ENCODE data around the gene ZNF682. TPM values are rescaled to one million over a fixed set of nuclear protein-coding genes. Genes with fewer than 3 reads are reported as not detected.

ZNF682 gene
- total and polyA plus RNA-seq, 2 of the 4 experiments (the other 2 are of a cell fraction) = 1.7 to 4.8 TPM

GRCh38 chr19:19997656-19998268 lies 41.5 kb downstream of the ZNF682 start:
- Histone ChIP-seq H3K9me1 (ENCODE audit: insufficient read depth, low read length) (no peaks in the 10 kb centered on the region), H4K91ac (ENCODE audit: insufficient read depth, low read depth, low read length) (no peak overlapping the region), H3K4ac (ENCODE audit: low read depth, low read length) (no peak overlapping the region), H2AFZ (replicated peaks; ENCODE audit: low read length, poor library complexity) (no peak overlapping the region), H3K79me1 (ENCODE audit: low read depth in 1 of 2, low read length in 2 of 2) (no peaks in the 10 kb centered on the region), H3K27ac (ENCODE audit: insufficient read depth, low read length) (no peak overlapping the region), H4K5ac (ENCODE audit: low read depth, low read length) (no peak overlapping the region), H3K18ac (ENCODE audit: low read depth, low read length) (no peak overlapping the region), H3K27me3 (ENCODE audit: control insufficient read depth, insufficient read depth, low read length) (no peaks in the 10 kb centered on the region), H2BK5ac (ENCODE audit: low read depth, low read length, poor library complexity, severe bottlenecking) (no peak overlapping the region), H3K4me2 (ENCODE audit: low read depth, low read length) (no peak overlapping the region), H2AK5ac (ENCODE audit: low read depth, low read length) (no peak overlapping the region), H3K56ac (ENCODE audit: extremely low read depth, insufficient read depth, low read length) (no peak overlapping the region), H3K9me3 (ENCODE audit: control insufficient read depth, insufficient read depth, low read length) (peaks cover 18% of the 10 kb centered on the region), H3K4me1 (ENCODE audit: control insufficient read depth, insufficient read depth, low read length) (no peaks in the 10 kb centered on the region), H2BK120ac (ENCODE audit: low read depth, low read length) (no peak overlapping the region), H4K20me1 (ENCODE audit: insufficient read depth, low read length) (no peaks in the 10 kb centered on the region), H2BK15ac (ENCODE audit: low read depth, low read length) (no peak overlapping the region), H3K14ac (replicated peaks; ENCODE audit: low read depth, low read length) (no peak overlapping the region), H3K4me3 (ENCODE audit: insufficient read depth, low read depth, low read length) (no peak overlapping the region), H3K36me3 (ENCODE audit: control insufficient read depth, insufficient read depth, low read length) (no peaks in the 10 kb centered on the region), H2BK20ac (ENCODE audit: low read depth, low read length) (no peak overlapping the region), H2AK9ac (replicated peaks; ENCODE audit: low read depth, low read length, poor library complexity) (no peak overlapping the region), H3K23ac (ENCODE audit: low read depth, low read length) (no peak overlapping the region), H4K8ac (ENCODE audit: low read depth in 2 of 2, low read length in 2 of 2) (no peak overlapping the region), H3K9ac (ENCODE audit: low read depth, low read length) (no peak overlapping the region)
- ChIA-PET CTCF (no interaction called here), POLR2A (ENCODE audit: unreplicated experiment) (no interaction called here)
- WGBS, 2 experiments (ENCODE audit: extremely low coverage in 2 of 2, insufficient read length in 1 of 2) = no CpG with 5 or more reads among the region's 7 CpGs
- no TSS peak for BruUV-seq (replicated peaks)
- TF ChIP-seq CHD1 (IDR thresholded peaks at IDR 0.05; ENCODE audit: low read depth, low read length) = no peak
- TF ChIP-seq NFE2L2 (IDR thresholded peaks at IDR 0.05; ENCODE audit: low read depth, low read length) = no peak
- no peak for TF ChIP-seq RAD21 (IDR thresholded peaks at IDR 0.05; ENCODE audit: low read length)
- TF ChIP-seq, protein P1, sequence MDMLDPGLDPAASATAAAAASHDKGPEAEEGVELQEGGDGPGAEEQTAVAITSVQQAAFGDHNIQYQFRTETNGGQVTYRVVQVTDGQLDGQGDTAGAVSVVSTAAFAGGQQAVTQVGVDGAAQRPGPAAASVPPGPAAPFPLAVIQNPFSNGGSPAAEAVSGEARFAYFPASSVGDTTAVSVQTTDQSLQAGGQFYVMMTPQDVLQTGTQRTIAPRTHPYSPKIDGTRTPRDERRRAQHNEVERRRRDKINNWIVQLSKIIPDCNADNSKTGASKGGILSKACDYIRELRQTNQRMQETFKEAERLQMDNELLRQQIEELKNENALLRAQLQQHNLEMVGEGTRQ (IDR thresholded peaks at IDR 0.05; ENCODE audit: low read depth, low read length) = no peak
- TF ChIP-seq POLR2A (IDR thresholded peaks at IDR 0.05; ENCODE audit: low read depth, low read length) = no peak
- no peak for TF ChIP-seq CEBPB (IDR thresholded peaks at IDR 0.05; ENCODE audit: low read depth, low read length)
- TF ChIP-seq MAZ (IDR thresholded peaks at IDR 0.05; ENCODE audit: borderline replicate concordance, low read depth, low read length) = no peak
- TF ChIP-seq, protein P2, sequence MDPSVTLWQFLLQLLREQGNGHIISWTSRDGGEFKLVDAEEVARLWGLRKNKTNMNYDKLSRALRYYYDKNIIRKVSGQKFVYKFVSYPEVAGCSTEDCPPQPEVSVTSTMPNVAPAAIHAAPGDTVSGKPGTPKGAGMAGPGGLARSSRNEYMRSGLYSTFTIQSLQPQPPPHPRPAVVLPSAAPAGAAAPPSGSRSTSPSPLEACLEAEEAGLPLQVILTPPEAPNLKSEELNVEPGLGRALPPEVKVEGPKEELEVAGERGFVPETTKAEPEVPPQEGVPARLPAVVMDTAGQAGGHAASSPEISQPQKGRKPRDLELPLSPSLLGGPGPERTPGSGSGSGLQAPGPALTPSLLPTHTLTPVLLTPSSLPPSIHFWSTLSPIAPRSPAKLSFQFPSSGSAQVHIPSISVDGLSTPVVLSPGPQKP (IDR thresholded peaks at IDR 0.05; ENCODE audit: borderline replicate concordance, low read depth, low read length) = no peak
- TF ChIP-seq SMC3 (IDR thresholded peaks at IDR 0.05; ENCODE audit: low read depth, low read length) = no peak
- no peak for TF ChIP-seq FOS (IDR thresholded peaks at IDR 0.05; ENCODE audit: low read depth, low read length)
- TF ChIP-seq CTCF (conservative IDR thresholded peaks at IDR 0.05; ENCODE audit: low read depth, low read length) = no peak
- no peak for TF ChIP-seq MAFK (IDR thresholded peaks at IDR 0.05; ENCODE audit: low read depth, low read length)
- no peak for TF ChIP-seq RFX5 (IDR thresholded peaks at IDR 0.05; ENCODE audit: low read depth, low read length)
- TF ChIP-seq BHLHE40 (IDR thresholded peaks at IDR 0.05; ENCODE audit: low read depth, low read length) = no peak
- no peak for TF ChIP-seq MXI1 (IDR thresholded peaks at IDR 0.05; ENCODE audit: borderline replicate concordance, low read depth, low read length)
- no peak for TF ChIP-seq RCOR1 (IDR thresholded peaks at IDR 0.05; ENCODE audit: insufficient replicate concordance, low read length)
- in situ Hi-C loops (cut with MboI; ENCODE audit: low sequenced_read_pairs) = no loop called here
- intact Hi-C loops (cut with micrococcal nuclease) = no loop called here
- DNase-seq (no peak), ATAC-seq (ENCODE audit: low read depth) (no peak)
- dilution Hi-C loops (cut with HindIII; ENCODE audit: low sequenced_read_pairs, unreplicated experiment) = no loop called here
